ENCODE measurements around the gene S1PR1. TPM values are rescaled to one million over a fixed set of nuclear protein-coding genes. Genes with fewer than 3 reads are reported as not detected.

Gene S1PR1
- total RNA-seq, 1 experiment from 2014 or later = 0.24 TPM

- Histone ChIP-seq H3K23me2 (ENCODE audit: insufficient read length, low read depth, low read length, poor library complexity, severe bottlenecking) (no peaks in the 10 kb centered on the region), H3K79me2 (ENCODE audit: insufficient read depth, low read length) (no peaks in the 10 kb centered on the region), H2AFZ (ENCODE audit: low read length) (no peak overlapping the region), H3K18ac (ENCODE audit: insufficient read length, low read depth, low read length) (no peak overlapping the region), H3K27me3 (ENCODE audit: insufficient read depth, low read length) (no peaks in the 10 kb centered on the region), H2BK5ac (ENCODE audit: insufficient read length, low read length) (no peak overlapping the region), H3K4me2 (ENCODE audit: insufficient read depth, insufficient read length, low read length) (no peak overlapping the region), H3K9ac (ENCODE audit: extremely low read depth, insufficient read length, low read length) (no peak overlapping the region), H3T11ph (ENCODE audit: low read length) (no peak overlapping the region), H3K27ac (ENCODE audit: insufficient read length, low read depth, low read length) (no peak overlapping the region), H3K4me1 (ENCODE audit: insufficient read depth, low read length) (no peaks in the 10 kb centered on the region), H3K4ac (ENCODE audit: low read depth, low read length) (no peak overlapping the region), H2BK20ac (ENCODE audit: low read depth, low read length, poor library complexity, severe bottlenecking) (no peak overlapping the region), H2BK15ac (ENCODE audit: low read depth, low read length) (no peak overlapping the region), H3K56ac (ENCODE audit: insufficient read length, low read depth, low read length) (no peak overlapping the region), H3K14ac (ENCODE audit: insufficient read depth, low read length) (no peak overlapping the region), H4K20me1 (ENCODE audit: control insufficient read depth, insufficient read depth, insufficient read length) (no peaks in the 10 kb centered on the region), H4K91ac (ENCODE audit: insufficient read length, low read depth, low read length) (no peak overlapping the region), H4K5ac (ENCODE audit: insufficient read length, low read depth, low read length) (no peak overlapping the region), H3K23ac (ENCODE audit: insufficient read length, low read depth, low read length) (no peak overlapping the region), H2AK5ac (ENCODE audit: insufficient read length, low read length) (no peak overlapping the region), H3K79me1 (ENCODE audit: insufficient read depth, low read depth, low read length, poor library complexity, severe bottlenecking) (no peaks in the 10 kb centered on the region), H2BK120ac (ENCODE audit: low read depth, low read length, poor library complexity, severe bottlenecking) (no peak overlapping the region), H4K8ac (replicated peaks; ENCODE audit: insufficient read length, low read depth, low read length) (no peak overlapping the region), H3K9me3 (ENCODE audit: control insufficient read depth, low read depth, low read length) (no peaks in the 10 kb centered on the region), H2BK12ac (ENCODE audit: insufficient read length, low read depth, low read length) (no peak overlapping the region)
- no peak overlapping the region for H3K27ac Mint-ChIP-seq
- no peak for TF ChIP-seq CTCF (conservative IDR thresholded peaks at IDR 0.05)
- H3K4me1 Mint-ChIP-seq = peaks cover 4 to 5% of the 10 kb centered on the region in 2 experiments
- no peak for DNase-seq
- H3K27me3 Mint-ChIP-seq (ENCODE audit: low read depth) = no peaks in the 10 kb centered on the region; the same call in 1 of the 2 replicates
- H3K4me3 Mint-ChIP-seq = no peak overlapping the region
- no CpG with 5 or more reads among the region's 11 CpGs for WGBS (ENCODE audit: extremely low coverage, insufficient read length, low lambda C conversion rate)
- no peaks in the 10 kb centered on the region for H3K9me3 Mint-ChIP-seq
- H3K36me3 Mint-ChIP-seq (ENCODE audit: insufficient read depth in 1 of 3, low read depth in 3 of 3) = no peaks in the 10 kb centered on the region
These were observed 16.6 kb upstream of the S1PR1 start for GRCh38 chr1:101219924-101220870.

Measured in H9 (cell line).